NCI-H510A (cell line): Measurements from ENCODE around the gene ACVR1B.

Source experiments
- DNase-seq: peaks from one replicate; lab custom pipeline; 2025; lab: John Stamatoyannopoulos, UW

Gene ACVR1B

DNA sequence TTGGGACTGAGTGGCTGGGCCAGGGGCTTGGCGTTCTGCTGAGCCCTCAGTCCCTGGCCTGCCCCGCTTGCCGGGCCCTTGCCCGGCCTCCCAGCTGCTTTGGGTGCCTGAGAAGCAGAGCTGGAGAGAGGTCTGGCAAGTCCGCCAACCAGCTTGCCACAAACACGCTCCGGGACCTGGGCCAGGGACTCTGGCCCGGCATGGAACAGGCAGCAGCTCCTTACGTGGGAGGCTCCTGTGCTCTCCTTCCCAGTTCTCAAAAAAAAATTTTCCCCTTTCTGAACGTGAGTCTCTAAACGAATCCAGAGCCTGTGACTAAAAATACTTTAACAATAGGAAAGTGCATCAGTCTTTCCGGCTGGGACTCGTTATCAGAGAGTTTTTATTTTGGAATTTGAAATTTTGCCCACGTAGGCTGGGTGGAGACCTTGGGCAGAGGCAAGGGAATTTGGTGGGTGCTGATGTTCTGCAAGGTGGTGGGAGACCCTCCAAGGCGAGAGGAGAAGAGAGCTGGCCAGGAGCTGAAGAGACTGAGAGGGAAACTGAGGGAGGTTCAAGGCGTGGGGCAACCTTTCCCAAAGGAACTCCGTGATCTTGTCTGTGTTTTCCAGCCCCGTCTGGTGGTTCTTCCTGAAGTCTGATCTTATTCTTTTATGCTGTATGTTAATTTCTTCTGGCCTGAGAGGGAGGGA is 92.9 kb downstream of the ACVR1B start:
- no peak for DNase-seq

DNA sequence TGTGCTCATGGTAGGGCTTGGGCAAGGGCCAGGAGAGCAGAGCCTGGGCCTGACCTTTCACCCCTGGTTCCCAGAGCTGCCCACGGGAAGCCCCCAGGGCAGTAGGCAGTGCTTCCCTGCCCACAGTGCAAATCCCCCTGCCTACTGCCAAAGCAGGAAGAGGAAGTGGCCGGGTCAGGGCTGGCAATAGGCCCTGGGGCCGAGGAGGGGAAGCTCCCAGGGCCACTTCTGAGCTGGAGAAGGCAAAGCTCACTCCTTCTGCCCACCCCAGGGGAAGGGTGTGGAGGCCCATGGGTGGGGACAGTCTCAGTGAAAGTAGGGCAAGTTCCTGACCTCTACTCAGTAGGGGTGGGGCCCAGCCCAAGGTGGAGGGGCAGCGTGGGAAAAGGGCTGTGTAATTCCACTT is 94.3 kb downstream of the ACVR1B start:
- DNase-seq = no peak
